Natural killer cell treated with Interleukin-12 subunit alpha and Interleukin-12 subunit beta and Interleukin-15 and Interleukin-18, amount 100 ng/mL, for 72 hours (primary cell): ENCODE results near the gene ARRDC1. TPM values are rescaled to one million over a fixed set of nuclear protein-coding genes. Genes with fewer than 3 reads are reported as not detected.

ENCODE experiments used
- ATAC-seq, 2 donors: fragments of 150-1000 bp; cut with Tn5 transposase in 1 of 2; sonication (Bioruptor Pico), chemical (Tn5 transposase) in 1 of 2; 2 replicates each; pipeline ENCODE4 v1.10.0; 2021
- DNase-seq: peaks from one replicate; pipeline ENCODE4 v3.0.0; 2022; ENCODE audit warnings: low spot score
- H3K27ac Mint-ChIP-seq, 2 donors: 1 replicate in 1 of 2; 2 replicates in 1 of 2; pipeline ENCODE4 v1.8.0; 2022; ENCODE audit warnings: mixed read lengths in 2 of 2, mild to moderate bottlenecking in 1 of 2, moderate library complexity in 1 of 2
- H3K27me3 Mint-ChIP-seq, 2 donors: 1 replicate in 1 of 2; 2 replicates in 1 of 2; pipeline ENCODE4 v1.8.0; 2022; ENCODE audit warnings: mixed read lengths in 2 of 2
- H3K36me3 Mint-ChIP-seq: one replicate; pipeline ENCODE4 v1.8.0; 2022; ENCODE audit warnings: mixed read lengths
- H3K4me1 Mint-ChIP-seq, 2 donors: 1 replicate in 1 of 2; 2 replicates in 1 of 2; pipeline ENCODE4 v1.8.0; 2022; ENCODE audit warnings: low read depth in 2 of 2, mixed read lengths in 2 of 2, mild to moderate bottlenecking in 1 of 2
- H3K4me3 Mint-ChIP-seq: one replicate; pipeline ENCODE4 v1.8.0; 2022; ENCODE audit warnings: mixed read lengths
- H3K9me3 Mint-ChIP-seq: 2 replicates; pipeline ENCODE4 v1.8.0; 2022; ENCODE audit warnings: mixed read lengths
- total RNA-seq, 2 donors: library from RNA; stranded (reverse); gene quantifications; one replicate each; pipeline ENCODE4 v1.2.3, GENCODE V29; 2022

The ARRDC1 gene
- total RNA-seq, 2 donors from 2014 or later = 56.6 to 64.7 TPM

GRCh38 chr9:137611623-137612609, 6.4 kb downstream of the ARRDC1 start:
- DNase-seq (no peak), ATAC-seq (peak in 1 of 2 donors; percentile 22)
- no peak overlapping the region for H3K27ac Mint-ChIP-seq
- H3K4me1 Mint-ChIP-seq = peaks cover 8 to 19% of the 10 kb centered on the region in 2 donors
- no peaks in the 10 kb centered on the region for H3K36me3 Mint-ChIP-seq
- H3K4me3 Mint-ChIP-seq = no peak overlapping the region
- no peaks in the 10 kb centered on the region for H3K9me3 Mint-ChIP-seq
- no peaks in the 10 kb centered on the region for H3K27me3 Mint-ChIP-seq

GRCh38 chr9:137612741-137613142, 7.3 kb downstream of the ARRDC1 start:
- Mint-ChIP-seq H3K27me3 (no peaks in the 10 kb centered on the region), H3K4me1 (peaks cover 14 to 20% of the 10 kb centered on the region in 2 donors), H3K4me3 (no peak overlapping the region), H3K36me3 (no peaks in the 10 kb centered on the region), H3K9me3 (no peaks in the 10 kb centered on the region), H3K27ac (peak overlapping the region in 1 of 2 donors; percentile 35)
- DNase-seq (no peak), ATAC-seq (no peak)

DNA sequence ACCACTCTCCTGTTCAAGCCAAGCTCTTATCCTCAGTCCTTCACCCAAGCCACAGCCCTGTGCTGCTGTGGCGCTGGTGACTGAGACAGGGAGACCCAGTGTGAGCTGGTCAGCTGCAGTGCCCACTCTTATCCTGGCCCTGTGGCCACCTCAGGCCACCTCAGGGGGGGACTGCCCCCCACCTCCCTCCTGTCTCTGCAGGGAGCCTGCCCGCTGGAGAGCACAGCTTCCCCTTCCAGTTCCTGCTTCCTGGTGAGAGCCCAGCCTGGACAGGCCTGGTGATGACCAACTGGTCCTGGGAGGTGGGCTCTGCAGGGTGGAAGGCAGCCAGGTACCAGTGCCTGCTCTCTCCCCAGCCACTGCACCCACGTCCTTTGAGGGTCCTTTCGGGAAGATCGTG, 7.8 kb downstream of the ARRDC1 start:
- Mint-ChIP-seq H3K27ac (peak overlapping the region in 1 of 2 donors; percentile 35), H3K9me3 (no peaks in the 10 kb centered on the region), H3K4me3 (no peak overlapping the region), H3K4me1 (peaks cover 15 to 17% of the 10 kb centered on the region in 2 donors), H3K27me3 (no peaks in the 10 kb centered on the region), H3K36me3 (no peaks in the 10 kb centered on the region)
- ATAC-seq (no peak), DNase-seq (no peak)

DNA sequence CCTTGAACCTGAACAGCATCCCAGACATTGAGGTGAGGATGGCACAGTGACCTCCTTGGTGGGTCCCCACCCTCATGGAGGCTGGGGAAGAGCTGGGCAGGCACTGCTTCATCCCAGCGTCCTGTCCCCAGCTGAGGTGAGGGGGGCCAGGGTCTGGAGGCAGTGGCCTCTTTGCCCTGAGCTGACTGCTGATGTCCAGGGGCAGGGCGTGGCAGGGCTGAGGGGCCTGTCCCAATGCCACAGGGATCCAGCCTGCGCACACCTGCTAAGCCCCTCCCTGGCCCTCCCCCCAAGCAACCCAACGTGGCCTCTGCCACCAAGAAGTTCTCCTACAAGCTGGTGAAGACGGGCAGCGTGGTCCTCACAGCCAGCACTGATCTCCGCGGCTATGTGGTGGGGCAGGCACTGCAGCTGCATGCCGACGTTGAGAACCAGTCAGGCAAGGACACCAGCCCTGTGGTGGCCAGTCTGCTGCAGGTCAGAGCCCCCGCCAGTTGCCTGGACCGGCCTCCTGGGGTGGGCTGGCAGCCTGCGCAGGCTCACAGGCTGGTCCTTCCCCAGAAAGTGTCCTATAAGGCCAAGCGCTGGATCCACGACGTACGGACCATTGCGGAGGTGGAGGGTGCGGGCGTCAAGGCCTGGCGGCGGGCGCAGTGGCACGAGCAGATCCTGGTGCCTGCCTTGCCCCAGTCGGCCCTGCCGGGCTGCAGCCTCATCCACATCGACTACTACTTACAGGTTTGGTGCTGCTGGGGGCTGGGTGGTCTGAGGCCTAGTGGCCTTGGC, 8.4 kb downstream of the ARRDC1 start:
- DNase-seq (no peak), ATAC-seq (no peak)
- Mint-ChIP-seq H3K27me3 (no peaks in the 10 kb centered on the region), H3K4me1 (peaks cover 10 to 11% of the 10 kb centered on the region in 2 donors), H3K27ac (peak overlapping the region in 1 of 2 donors; percentile 35), H3K4me3 (no peak overlapping the region), H3K36me3 (no peaks in the 10 kb centered on the region), H3K9me3 (no peaks in the 10 kb centered on the region)

DNA sequence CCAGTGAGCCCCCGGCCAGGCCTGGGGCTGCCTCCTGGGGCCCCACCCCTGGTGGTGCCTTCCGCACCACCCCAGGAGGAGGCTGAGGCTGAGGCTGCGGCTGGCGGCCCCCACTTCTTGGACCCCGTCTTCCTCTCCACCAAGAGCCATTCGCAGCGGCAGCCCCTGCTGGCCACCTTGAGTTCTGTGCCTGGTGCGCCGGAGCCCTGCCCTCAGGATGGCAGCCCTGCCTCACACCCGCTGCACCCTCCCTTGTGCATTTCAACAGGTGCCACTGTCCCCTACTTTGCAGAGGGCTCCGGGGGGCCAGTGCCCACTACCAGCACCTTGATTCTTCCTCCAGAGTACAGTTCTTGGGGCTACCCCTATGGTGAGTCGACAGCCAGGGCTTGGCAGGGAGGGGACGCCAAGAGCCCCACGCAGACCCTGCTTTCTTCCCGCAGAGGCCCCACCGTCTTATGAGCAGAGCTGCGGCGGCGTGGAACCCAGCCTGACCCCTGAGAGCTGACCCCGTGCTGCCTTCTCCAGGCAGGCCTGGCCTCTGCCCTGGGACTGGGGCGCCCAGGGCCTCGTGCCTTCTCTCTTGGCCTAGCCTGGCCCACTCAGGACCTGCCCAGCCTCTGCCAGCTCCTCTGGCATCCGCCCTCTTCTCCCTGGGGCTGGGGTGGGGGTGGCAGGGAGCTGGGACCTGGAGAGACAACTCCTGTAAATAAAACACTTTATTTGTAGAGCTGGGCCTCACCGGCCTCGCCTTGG, 9.3 kb downstream of the ARRDC1 start:
- no peak for DNase-seq
- Mint-ChIP-seq H3K27me3 (no peaks in the 10 kb centered on the region), H3K9me3 (no peaks in the 10 kb centered on the region)

DNA sequence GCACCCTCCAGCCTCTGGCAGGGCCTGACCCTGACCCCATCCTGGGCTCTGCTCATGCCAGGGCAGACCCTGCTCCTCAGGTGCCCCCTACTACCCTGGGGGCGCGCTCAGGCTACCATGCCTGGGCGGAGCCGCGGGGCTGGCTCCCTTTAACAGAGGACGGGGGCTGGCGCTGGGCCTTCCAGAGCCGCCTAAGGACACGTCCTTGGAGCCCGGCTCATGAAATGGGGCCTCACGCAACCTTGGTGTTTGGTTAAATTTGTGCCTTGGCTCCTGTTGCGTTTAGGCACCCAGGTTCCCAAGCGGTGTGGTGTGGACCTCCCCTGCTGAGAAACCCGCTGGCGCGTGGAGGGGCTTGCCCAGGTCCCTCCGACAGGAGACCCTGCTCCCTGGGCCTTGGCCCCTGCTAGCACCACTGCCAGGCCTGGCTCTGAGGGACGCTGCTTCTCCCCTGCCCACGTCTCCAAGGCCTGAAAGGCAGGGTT, 9.9 kb downstream of the ARRDC1 start:
- no peak for ATAC-seq
- peaks cover 18 to 20% of the 10 kb centered on the region in 2 donors for H3K4me1 Mint-ChIP-seq
- no peak overlapping the region for H3K27ac Mint-ChIP-seq
- no peak for DNase-seq
- no peak overlapping the region for H3K4me3 Mint-ChIP-seq
- peaks cover 6% of the 10 kb centered on the region for H3K36me3 Mint-ChIP-seq
- no peaks in the 10 kb centered on the region for H3K27me3 Mint-ChIP-seq
- H3K9me3 Mint-ChIP-seq = no peaks in the 10 kb centered on the region

More for the DNA sequence above, 9.3 kb downstream of the ARRDC1 start:
- Mint-ChIP-seq H3K27ac (no peak overlapping the region), H3K4me1 (peaks cover 15% of the 10 kb centered on the region in 2 donors), H3K36me3 (peaks cover 5% of the 10 kb centered on the region), H3K4me3 (no peak overlapping the region)
- no peak for ATAC-seq

DNA sequence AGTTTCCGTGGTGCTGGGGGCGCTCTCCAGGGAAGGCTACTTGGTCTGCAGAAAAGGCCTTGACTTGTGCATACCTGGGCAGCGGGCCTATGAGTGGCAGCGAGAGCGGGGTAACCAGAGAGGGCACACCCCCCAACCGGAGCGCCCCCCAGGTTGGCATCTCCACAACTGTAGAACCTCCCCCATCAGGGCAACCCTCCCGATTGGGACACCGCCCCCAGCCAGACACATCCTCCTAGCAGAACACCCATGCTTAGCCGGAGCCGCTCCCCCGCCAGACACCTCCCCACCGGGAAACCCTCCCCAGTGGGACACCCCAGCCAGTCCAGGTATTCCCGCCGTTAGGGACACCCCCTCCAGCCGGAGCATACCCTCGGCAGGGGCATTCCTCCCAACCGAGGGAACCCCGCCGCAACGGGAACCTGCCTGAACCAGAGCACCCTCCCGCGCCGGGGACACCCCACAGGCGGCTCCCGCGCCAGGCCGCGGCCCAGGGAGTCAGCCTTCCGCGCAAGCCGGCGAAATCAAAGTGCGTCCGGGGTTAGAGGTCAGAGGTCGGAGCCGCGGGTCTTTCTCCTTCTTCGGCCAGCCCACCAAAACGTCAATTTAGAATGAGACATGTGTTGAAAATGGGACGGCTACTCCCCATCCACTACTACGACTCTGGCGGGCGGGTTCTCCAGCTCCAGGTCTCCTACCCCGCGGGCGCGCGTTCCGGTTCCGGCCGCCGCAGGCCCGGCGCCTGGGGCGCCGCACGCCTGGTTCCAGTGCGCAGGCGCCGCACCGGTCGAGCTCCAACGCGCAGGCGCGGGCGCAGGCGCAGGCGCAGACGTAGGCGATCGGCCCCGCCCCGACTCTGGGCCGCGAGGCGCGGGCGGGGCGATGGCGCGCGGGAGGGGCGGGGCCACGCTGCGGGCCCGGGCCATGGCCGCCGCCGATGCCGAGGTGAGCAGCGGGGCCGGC, 12.9 kb downstream of the ARRDC1 start, which contains the start of gene EHMT1:
EHMT1 (plus strand) TSS at position 901 of the 963 bp plus-strand sequence; CDS start at position 925, 24 bp downstream.
- DNase-seq (peak; percentile 92), ATAC-seq (peak; percentile 94 to 95)
- Mint-ChIP-seq H3K27me3 (no peaks in the 10 kb centered on the region), H3K36me3 (peaks cover 6% of the 10 kb centered on the region), H3K4me3 (peak within 1 kb of the TSS; percentile 91), H3K9me3 (no peaks in the 10 kb centered on the region), H3K27ac (peak within 1 kb of the TSS; percentile 83 to 88), H3K4me1 (peaks cover 31 to 34% of the 10 kb centered on the region in 2 donors)

DNA sequence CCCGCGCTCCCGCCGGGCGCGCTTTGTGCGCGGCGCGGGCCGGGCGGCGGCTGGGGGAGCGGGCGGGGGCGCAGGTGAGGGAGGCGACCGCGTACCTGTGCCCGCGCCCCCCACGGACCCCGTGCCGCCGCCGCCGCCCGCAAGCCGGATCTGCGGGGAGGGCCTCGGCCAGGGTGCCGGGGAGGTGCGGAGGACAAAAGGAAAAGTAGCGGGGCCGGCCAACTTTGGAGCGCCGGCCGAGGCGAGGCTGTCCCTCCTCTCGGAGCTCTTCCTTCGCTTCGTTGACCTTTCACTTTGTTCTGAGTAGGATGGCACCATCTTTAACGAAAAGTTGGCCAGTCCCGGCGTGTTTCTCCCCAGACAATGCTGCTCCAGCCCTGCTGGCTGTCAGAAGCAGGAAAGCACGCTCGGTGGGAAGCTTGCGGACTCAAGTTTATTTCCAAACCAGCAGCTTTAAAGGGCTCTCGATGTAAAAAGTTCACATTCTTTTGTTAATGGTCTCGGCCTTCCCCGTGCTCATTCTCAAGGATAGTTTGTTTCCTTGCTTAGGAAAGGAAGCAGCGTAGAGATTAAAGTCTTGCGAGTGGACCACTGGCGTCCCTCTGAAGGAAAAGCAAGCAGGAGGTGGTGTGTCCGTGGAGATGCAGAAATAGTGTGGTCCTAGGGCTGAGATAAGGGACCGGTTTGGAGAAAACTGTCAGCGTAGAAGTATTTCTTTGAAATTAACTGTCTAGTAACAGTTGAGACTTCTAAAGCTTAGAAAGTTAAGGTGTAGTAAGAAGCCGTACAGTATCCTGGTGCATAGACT, 14.0 kb downstream of the ARRDC1 start:
- ATAC-seq = peak; percentile 10 to 13
- H3K27me3 Mint-ChIP-seq = no peaks in the 10 kb centered on the region
- H3K4me3 Mint-ChIP-seq = peak overlapping the region; percentile 91

DNA sequence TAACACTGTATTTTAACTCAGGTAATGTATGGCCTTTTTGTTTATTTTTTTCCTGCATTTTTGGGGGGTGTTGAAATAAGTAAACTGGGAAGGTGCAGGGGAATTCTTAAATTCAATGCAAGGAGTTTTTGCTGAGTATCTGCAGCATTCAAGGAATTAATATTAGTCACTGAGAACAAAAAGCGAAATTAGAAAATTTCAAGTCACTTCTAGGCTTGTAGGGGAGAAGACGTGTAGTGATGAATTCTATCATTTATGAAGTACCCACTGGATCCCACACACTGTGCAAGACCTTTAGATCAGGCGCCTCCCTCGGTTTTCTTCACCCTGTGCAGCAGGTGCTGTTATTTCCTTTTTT, 14.5 kb downstream of the ARRDC1 start:
- H3K9me3 Mint-ChIP-seq = no peaks in the 10 kb centered on the region
- ATAC-seq (no peak), DNase-seq (no peak)

More for the DNA sequence above, 14.0 kb downstream of the ARRDC1 start:
- Mint-ChIP-seq H3K4me1 (peaks cover 34 to 39% of the 10 kb centered on the region in 2 donors), H3K27ac (peak overlapping the region; percentile 83 to 88), H3K36me3 (peaks cover 6% of the 10 kb centered on the region), H3K9me3 (no peaks in the 10 kb centered on the region)
- no peak for DNase-seq

DNA sequence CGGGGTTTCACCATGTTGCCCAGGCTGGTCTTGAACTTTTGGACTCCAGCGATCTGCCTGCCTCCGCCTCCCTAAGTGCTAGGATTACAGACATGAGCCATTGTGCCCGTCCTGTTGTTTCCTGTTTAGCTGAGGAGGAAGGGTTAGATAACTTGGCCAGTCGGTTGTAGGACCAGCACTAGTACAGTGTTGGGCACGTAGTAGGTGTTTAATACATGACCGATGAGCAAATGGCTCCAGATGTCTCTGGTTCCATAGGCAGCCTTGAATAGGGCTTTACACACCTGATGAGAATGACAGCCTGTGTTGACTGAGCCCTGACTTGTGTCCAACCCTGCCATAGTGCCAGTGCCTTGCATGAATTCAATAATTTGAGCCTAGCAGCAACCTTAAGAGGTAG, 15.1 kb downstream of the ARRDC1 start:
- Mint-ChIP-seq H3K4me3 (peak overlapping the region; percentile 91), H3K27ac (peak overlapping the region in 1 of 2 donors; percentile 88), H3K4me1 (peaks cover 40 to 47% of the 10 kb centered on the region in 2 donors), H3K36me3 (peaks cover 6% of the 10 kb centered on the region), H3K9me3 (no peaks in the 10 kb centered on the region), H3K27me3 (no peaks in the 10 kb centered on the region)
- ATAC-seq (no peak), DNase-seq (no peak)

More for the DNA sequence above, 14.5 kb downstream of the ARRDC1 start:
- H3K36me3 Mint-ChIP-seq = peaks cover 6% of the 10 kb centered on the region
- peak overlapping the region; percentile 91 for H3K4me3 Mint-ChIP-seq
- peak overlapping the region; percentile 83 to 88 for H3K27ac Mint-ChIP-seq
- no peaks in the 10 kb centered on the region for H3K27me3 Mint-ChIP-seq
- H3K4me1 Mint-ChIP-seq = peaks cover 34 to 41% of the 10 kb centered on the region in 2 donors

- H3K27ac Mint-ChIP-seq = peak overlapping the region in 1 of 2 donors; percentile 88
- ATAC-seq = no peak
These were observed 15.8 kb downstream of the ARRDC1 start for GRCh38 chr9:137621131-137621757.

More at GRCh38 chr9:137621131-137621757, 15.8 kb downstream of the ARRDC1 start:
- no peaks in the 10 kb centered on the region for H3K9me3 Mint-ChIP-seq
- DNase-seq = no peak
- H3K27me3 Mint-ChIP-seq = no peaks in the 10 kb centered on the region
- H3K4me3 Mint-ChIP-seq = peak overlapping the region; percentile 91
- H3K36me3 Mint-ChIP-seq = peaks cover 6% of the 10 kb centered on the region
- peaks cover 41 to 49% of the 10 kb centered on the region in 2 donors for H3K4me1 Mint-ChIP-seq
